DMS 273 treated with DMSO at 0.1 percent for 48 hours (cell line): Measurements from ENCODE around the gene KDM4C.
"Not testable (repeated sequence)": the region's sequence is repeated elsewhere in the genome, so short reads cannot be mapped to it uniquely, and the experiment has no call there.

Source experiments
- DNase-seq: peaks from one replicate; lab custom pipeline; 2025; lab: John Stamatoyannopoulos, UW

Gene KDM4C

GRCh38 chr9:6807669-6808068 is 49.9 kb downstream of the KDM4C start:
- not testable (repeated sequence) for DNase-seq

- no peak for DNase-seq
Observed at GRCh38 chr9:6811436-6811835, 53.7 kb downstream of the KDM4C start.

GRCh38 chr9:6816581-6816980 is 58.8 kb downstream of the KDM4C start:
- DNase-seq: no peak

- no peak for DNase-seq
Observed at GRCh38 chr9:6818292-6818922, 60.6 kb downstream of the KDM4C start.

- DNase-seq: no peak
Observed at GRCh38 chr9:6819112-6819511, 61.3 kb downstream of the KDM4C start.

GRCh38 chr9:6819529-6819928 is 61.8 kb downstream of the KDM4C start:
- no peak for DNase-seq

GRCh38 chr9:6822696-6823095 is 64.9 kb downstream of the KDM4C start:
- DNase-seq: no peak

GRCh38 chr9:6827439-6828145 is 69.8 kb downstream of the KDM4C start:
- no peak for DNase-seq

- no peak for DNase-seq
Observed at GRCh38 chr9:6829027-6829426, 71.3 kb downstream of the KDM4C start.

GRCh38 chr9:6829536-6829935 is 71.8 kb downstream of the KDM4C start:
- no peak for DNase-seq

GRCh38 chr9:6833518-6834192 is 75.9 kb downstream of the KDM4C start:
- no peak for DNase-seq

- DNase-seq: no peak
Observed at GRCh38 chr9:6834306-6834705, 76.5 kb downstream of the KDM4C start.

GRCh38 chr9:6838158-6838557 is 80.4 kb downstream of the KDM4C start:
- no peak for DNase-seq

GRCh38 chr9:6842584-6842947 is 84.8 kb downstream of the KDM4C start:
- no peak for DNase-seq

GRCh38 chr9:6843742-6844141 is 86.0 kb downstream of the KDM4C start:
- DNase-seq: no peak

- no peak for DNase-seq
Observed at GRCh38 chr9:6844267-6844666, 86.5 kb downstream of the KDM4C start.

- DNase-seq: no peak
Observed at GRCh38 chr9:6845128-6845826, 87.5 kb downstream of the KDM4C start.

- DNase-seq: no peak
Observed at GRCh38 chr9:6845880-6846279, 88.1 kb downstream of the KDM4C start.

GRCh38 chr9:6852243-6852963 is 94.6 kb downstream of the KDM4C start:
- DNase-seq: no peak

- DNase-seq: no peak
Observed at GRCh38 chr9:6855860-6856259, 98.1 kb downstream of the KDM4C start.

GRCh38 chr9:6864102-6864501 is 106.3 kb downstream of the KDM4C start:
- DNase-seq: no peak
